GM12874 (cell line): ENCODE data around the gene METRNL.

ENCODE experiments used
- TF ChIP-seq, protein P1 (sequence below): IDR thresholded peaks from 2 replicates; pipeline ENCODE4 v1.5.1; 2011; ENCODE audit warnings: low read depth, mild to moderate bottlenecking, control low read depth, low read length, moderate library complexity; ENCODE audit not compliant: insufficient read depth

Gene METRNL

DNA sequence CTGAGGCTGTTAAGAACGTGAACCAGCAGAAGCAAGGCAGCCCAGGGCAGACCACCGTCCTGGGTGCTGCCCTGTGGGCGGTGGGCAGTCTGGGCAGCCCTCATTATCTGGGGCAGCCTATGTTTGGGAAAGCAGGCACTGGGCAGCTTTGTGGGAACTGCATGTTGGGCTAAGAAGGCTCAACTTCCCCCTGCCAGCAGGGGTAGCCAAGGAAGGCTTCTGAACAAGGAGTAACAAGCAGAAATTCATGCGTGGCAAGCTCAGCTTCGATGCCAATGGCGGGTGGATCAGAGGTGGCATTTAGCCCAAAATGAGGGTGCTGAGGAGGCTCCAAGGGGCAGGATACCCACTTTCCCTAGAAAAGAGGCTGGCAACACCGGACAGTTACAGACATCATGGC lies 42.7 kb upstream of the METRNL start:
- TF ChIP-seq, protein P1, sequence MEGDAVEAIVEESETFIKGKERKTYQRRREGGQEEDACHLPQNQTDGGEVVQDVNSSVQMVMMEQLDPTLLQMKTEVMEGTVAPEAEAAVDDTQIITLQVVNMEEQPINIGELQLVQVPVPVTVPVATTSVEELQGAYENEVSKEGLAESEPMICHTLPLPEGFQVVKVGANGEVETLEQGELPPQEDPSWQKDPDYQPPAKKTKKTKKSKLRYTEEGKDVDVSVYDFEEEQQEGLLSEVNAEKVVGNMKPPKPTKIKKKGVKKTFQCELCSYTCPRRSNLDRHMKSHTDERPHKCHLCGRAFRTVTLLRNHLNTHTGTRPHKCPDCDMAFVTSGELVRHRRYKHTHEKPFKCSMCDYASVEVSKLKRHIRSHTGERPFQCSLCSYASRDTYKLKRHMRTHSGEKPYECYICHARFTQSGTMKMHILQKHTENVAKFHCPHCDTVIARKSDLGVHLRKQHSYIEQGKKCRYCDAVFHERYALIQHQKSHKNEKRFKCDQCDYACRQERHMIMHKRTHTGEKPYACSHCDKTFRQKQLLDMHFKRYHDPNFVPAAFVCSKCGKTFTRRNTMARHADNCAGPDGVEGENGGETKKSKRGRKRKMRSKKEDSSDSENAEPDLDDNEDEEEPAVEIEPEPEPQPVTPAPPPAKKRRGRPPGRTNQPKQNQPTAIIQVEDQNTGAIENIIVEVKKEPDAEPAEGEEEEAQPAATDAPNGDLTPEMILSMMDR: no peak

DNA sequence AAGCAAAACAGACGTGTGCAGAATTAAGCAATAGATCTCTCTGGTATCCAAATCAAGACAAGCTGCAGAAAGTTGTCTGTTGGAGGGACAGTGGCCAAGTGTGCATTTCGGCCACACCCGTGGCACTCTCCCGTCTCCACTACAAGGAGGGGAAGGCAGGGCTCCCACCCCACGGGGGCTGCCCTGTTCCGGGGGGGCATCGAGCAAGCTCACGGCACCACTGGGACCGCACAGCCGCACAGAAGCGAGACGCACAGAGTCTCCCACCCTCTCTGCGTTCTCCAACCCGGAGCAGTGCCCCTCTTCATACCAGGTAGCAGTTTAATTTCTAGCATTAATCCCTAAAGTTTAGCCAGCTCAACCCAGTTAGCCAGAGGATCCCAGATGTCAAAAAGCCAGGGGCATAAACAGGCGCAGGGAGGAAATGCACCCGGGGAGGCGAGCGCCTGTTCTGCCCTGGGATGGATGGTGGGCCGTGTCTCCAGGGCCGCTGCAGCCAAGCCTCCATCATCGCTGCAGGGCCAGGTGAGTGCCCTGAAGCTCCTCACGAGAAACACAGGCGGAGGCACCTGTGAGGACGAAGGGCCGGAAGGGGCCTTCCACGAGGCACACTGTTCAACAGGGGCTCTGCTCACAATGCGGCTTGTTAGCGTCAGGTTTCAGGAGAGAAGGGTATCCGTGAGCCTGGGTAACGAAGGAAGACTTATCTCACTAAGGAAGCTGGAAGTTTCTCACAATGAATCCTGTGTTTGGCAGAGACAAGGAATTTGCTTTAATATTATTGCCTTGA lies 42.1 kb upstream of the METRNL start:
- TF ChIP-seq, protein P1: no peak

DNA sequence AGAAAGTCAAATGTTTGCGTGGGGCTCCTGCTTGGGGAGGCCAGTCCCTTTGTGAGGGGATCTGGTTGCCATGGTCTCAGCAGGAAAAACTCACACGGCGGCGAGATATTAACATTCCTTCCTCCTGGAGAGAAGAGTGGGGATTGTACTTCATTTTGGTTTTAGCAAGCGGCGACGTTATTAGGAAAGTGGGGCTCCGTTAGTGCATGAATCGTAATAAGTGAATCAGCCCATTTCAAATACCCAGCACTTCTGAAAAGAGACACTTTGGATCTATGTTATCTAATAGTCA lies 41.6 kb upstream of the METRNL start:
- TF ChIP-seq, protein P1: no peak

DNA sequence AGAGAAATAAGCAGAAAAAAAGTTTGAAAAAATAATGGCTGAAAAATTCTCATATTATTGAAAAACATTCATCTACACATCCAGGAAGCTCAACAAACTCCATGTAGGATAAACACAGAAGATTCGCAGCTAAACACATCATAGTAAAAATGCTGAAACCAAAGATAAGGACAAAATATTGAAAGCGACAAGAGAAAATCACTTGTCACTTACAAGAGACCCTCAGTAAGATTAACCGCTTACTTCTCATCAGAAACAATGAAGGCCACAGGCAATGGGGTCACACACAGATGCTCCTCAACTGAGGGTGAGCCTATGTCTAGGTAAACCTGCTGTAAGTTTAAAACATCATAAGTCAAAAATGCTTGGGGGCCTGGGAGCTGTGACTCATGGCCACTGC lies 38.1 kb upstream of the METRNL start:
- TF ChIP-seq, protein P1: no peak

DNA sequence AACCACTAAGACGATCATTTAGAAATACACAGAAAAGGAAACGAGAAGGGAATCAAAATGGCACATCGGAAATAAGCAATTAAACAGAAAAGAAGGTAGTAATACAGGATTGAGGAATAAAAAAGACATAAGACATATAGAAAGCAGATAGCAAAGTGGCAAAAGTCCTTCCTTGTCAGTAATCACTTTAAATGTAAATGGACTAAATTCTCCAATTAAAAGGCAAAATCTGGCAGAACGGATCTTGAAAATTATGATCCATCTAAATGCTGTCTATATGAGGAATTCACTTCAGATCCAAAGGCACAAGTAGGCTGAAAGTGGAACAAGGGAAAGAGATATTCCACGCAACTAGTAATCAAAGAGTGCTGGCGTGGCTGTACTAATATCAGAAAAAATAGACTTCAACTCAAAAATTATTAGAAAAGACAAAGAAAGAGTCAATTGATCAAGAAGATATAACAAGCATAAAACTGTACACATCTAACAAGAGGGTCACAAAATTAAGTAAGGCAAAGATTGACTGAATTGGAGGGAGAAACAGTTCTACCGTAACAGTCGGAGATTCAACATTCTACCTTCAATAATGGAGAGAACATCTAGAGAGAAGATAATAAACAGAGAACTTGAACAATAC lies 36.8 kb upstream of the METRNL start:
- TF ChIP-seq, protein P1: no peak

DNA sequence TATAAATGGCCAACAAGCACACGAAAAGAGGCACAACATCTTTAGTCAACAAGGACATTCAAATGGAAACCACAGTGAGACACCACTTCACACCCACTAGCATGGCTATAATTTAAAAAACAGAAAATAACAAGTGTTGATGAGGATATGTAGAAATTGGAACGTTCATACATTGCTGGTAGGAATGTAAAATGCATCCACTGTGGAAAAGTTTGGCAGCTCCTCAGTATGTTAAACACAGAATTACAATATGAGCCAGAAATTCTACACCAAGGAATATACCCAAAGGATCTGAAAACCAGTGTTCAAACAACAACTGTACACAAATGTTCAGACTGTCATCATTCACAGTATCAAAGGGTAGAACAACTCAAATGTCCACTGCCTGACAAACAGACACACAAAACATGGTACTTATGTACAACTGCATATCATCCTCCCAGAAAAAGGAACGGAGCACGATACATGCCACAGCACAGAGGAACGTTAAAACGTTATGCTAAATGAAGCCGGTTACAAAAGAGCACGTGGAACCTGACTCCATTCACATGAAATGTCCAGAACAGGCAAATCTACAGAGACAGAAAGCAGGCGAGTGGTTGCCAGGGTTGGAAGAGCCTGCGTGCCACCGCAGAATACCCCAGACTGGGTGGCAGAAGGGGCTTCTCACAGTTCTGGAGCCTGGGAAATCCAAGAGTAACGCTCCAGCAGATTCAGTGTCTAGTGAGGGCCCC lies 32.8 kb upstream of the METRNL start:
- TF ChIP-seq, protein P1: no peak

DNA sequence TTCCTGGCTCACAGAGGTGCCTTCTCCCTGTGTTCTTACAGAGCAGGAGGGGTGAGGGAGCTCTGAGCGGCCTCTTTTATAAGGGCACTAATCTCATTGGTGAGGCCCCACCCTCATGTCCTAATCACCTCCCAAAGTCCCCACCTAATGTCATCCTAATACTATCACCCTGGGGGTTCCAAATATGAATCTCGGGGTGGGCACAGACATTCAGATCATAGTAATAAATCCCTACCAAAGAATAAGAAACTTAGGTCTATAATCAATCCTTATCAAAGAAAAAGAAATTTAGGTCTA lies 32.3 kb upstream of the METRNL start:
- TF ChIP-seq, protein P1: no peak
